Lung (tissue), 12 donors: ENCODE data around the gene WDR90. TPM values are rescaled to one million over a fixed set of nuclear protein-coding genes. Genes with fewer than 3 reads are reported as not detected.

Experiments used
- ATAC-seq: fragments of 200-7000 bp; cut with Tn5 transposase; one replicate; pipeline ENCODE4 v1.9.1; 2020; ENCODE audit warnings: moderate number of reproducible peaks; ENCODE audit not compliant: insufficient read depth, low FRiP score
- DNase-seq, 3 donors: peaks; one replicate each; pipeline ENCODE4 v3.0.0-alpha.2; 2013 to 2017
- H3K27ac ChIP-seq, 2 donors: one replicate each; pipeline ENCODE4 v1.5.1; 2013; ENCODE audit warnings: mild to moderate bottlenecking in 2 of 2, moderate library complexity in 2 of 2, control low read depth in 1 of 2, inconsistent platforms in 1 of 2, low read depth in 1 of 2, low read length in 1 of 2
- H3K27me3 ChIP-seq, 3 donors: one replicate each; pipeline ENCODE4 v1.5.1; 2013; ENCODE audit warnings: low read length in 2 of 3; ENCODE audit not compliant: control insufficient read depth in 3 of 3, insufficient read depth in 3 of 3
- H3K36me3 ChIP-seq, 4 donors: one replicate each; pipeline ENCODE4 v1.5.1; 2013; ENCODE audit warnings: low read length in 4 of 4, mild to moderate bottlenecking in 1 of 4, moderate library complexity in 1 of 4; ENCODE audit not compliant: control insufficient read depth in 4 of 4, insufficient read depth in 4 of 4
- H3K4me1 ChIP-seq, 5 donors: one replicate each; pipeline ENCODE4 v1.5.1; 2013; ENCODE audit warnings: low read length in 5 of 5, mild to moderate bottlenecking in 2 of 5, moderate library complexity in 1 of 5; ENCODE audit not compliant: control insufficient read depth in 5 of 5, insufficient read depth in 5 of 5
- H3K4me3 ChIP-seq: one replicate; pipeline ENCODE4 v1.5.1; 2013; ENCODE audit warnings: mild to moderate bottlenecking, control low read depth, moderate library complexity
- H3K9ac ChIP-seq, 2 donors: one replicate each; pipeline ENCODE4 v1.5.1; 2013; ENCODE audit warnings: low read length in 2 of 2, control low read depth in 1 of 2; ENCODE audit not compliant: insufficient read depth in 1 of 2
- H3K9me3 ChIP-seq, 4 donors: one replicate each; pipeline ENCODE4 v1.5.1; 2013; ENCODE audit warnings: low read length in 3 of 4, mild to moderate bottlenecking in 1 of 4, moderate library complexity in 1 of 4; ENCODE audit not compliant: control insufficient read depth in 4 of 4, insufficient read depth in 3 of 4
- CTCF ChIP-seq: IDR thresholded peaks from 2 replicates; pipeline ENCODE4 v1.5.1; 2012; ENCODE audit warnings: mild to moderate bottlenecking; ENCODE audit errors: control extremely low read depth, extremely low read depth
- WGBS, 2 donors: extraction: QIAGEN DNeasy Blood & Tissue Kit; methylation state at CpG; one replicate each; pipeline ENCODE4 v1.1.7; 2013; 5-methylcytosine and 5-hydroxymethylcytosine counted together
- polyA plus RNA-seq, 2 donors: library from polyadenylated mRNA; stranded (reverse); fragments of 200-250 nt; gene quantifications; one replicate each; pipeline ENCODE4 v1.2.1, GENCODE V29; 2013
- total RNA-seq, 2 donors: library from RNA; depleted of rRNA in 1 of 2; stranded (reverse); fragments of >200 nt in 1 of 2; gene quantifications; one replicate each; pipeline ENCODE4 v1.2.1, GENCODE V29; 2014 to 2021
- donor health status: control.
- donor health status: control.
- donor health status: Bipolar disorder and iron deficiency.
- donor health status: healthy.
- donor health status: DM: yes; HTN: yes; CAD: no.

WDR90 gene
- total and polyA plus RNA-seq, 4 donors: 18.6 to 74.2 (median 27.9) TPM

GRCh38 chr16:716768-717325 is 67.7 kb downstream of the WDR90 start:
- H3K36me3 ChIP-seq: no peaks in the 10 kb centered on the region
- no peak for ATAC-seq
- WGBS, 2 donors: 89 to 91% methylated on average over 29 of the region's 29 CpGs
- H3K27ac ChIP-seq: no peak overlapping the region
- TF ChIP-seq CTCF: no peak
- peaks cover 0 to 9% (median 0%) of the 10 kb centered on the region in 3 donors for H3K27me3 ChIP-seq
- H3K9me3 ChIP-seq: no peaks in the 10 kb centered on the region
- H3K4me1 ChIP-seq: peaks cover 0 to 30% (median 13%) of the 10 kb centered on the region in 5 donors
- DNase-seq: no peak
- no peak overlapping the region for H3K9ac ChIP-seq
- no peak overlapping the region for H3K4me3 ChIP-seq

Other genes starting within 250 kb of the WDR90 start
- 10 to 100 TPM in 1 of 2 donors, 1 to 10 TPM in 1; 5.2 to 18.3 TPM for gene DECR2, start 247.5 kb upstream of the WDR90 start, total RNA-seq
- gene DECR2, start 247.5 kb upstream of the WDR90 start, polyA plus RNA-seq: 10 to 100 TPM; 13.3 to 18.1 TPM
- gene RAB11FIP3, start 223.7 kb upstream of the WDR90 start, total RNA-seq: 10 to 100 TPM; 20.8 to 38.3 TPM
- gene RAB11FIP3, start 223.7 kb upstream of the WDR90 start, polyA plus RNA-seq: 10 to 100 TPM; 20.7 to 22.2 TPM
- gene CAPN15, start 121.7 kb upstream of the WDR90 start, total RNA-seq: 10 to 100 TPM; 14.4 to 64.1 TPM
- gene CAPN15, start 121.7 kb upstream of the WDR90 start, polyA plus RNA-seq: 10 to 100 TPM; 37.2 to 40.6 TPM
- not detected for gene PRR35, start 89.0 kb upstream of the WDR90 start, total RNA-seq
- not detected for gene PRR35, start 89.0 kb upstream of the WDR90 start, polyA plus RNA-seq
- 1 to 10 TPM; 7.0 to 8.6 TPM for gene NHLRC4, start 82.4 kb upstream of the WDR90 start, total RNA-seq
- gene NHLRC4, start 82.4 kb upstream of the WDR90 start, polyA plus RNA-seq: 1 to 10 TPM; 2.3 to 4.5 TPM
- gene PIGQ, start 79.4 kb upstream of the WDR90 start, total RNA-seq: 10 to 100 TPM; 34.9 to 81.2 TPM
- 10 to 100 TPM; 41.5 to 98.2 TPM for gene PIGQ, start 79.4 kb upstream of the WDR90 start, polyA plus RNA-seq
- gene RAB40C, start 59.3 kb upstream of the WDR90 start, total RNA-seq: 10 to 100 TPM; 25.1 to 58.9 TPM
- gene RAB40C, start 59.3 kb upstream of the WDR90 start, polyA plus RNA-seq: 10 to 100 TPM; 34.0 to 53.8 TPM
- 1 to 10 TPM in 1 of 2 donors, under 1 TPM in 1; 0.31 to 2.5 TPM for gene WFIKKN1, start 18.4 kb upstream of the WDR90 start, total RNA-seq
- gene WFIKKN1, start 18.4 kb upstream of the WDR90 start, polyA plus RNA-seq: under 1 TPM; 0.44 to 0.79 TPM
- gene METTL26, start 13.1 kb upstream of the WDR90 start, total RNA-seq: 10 to 100 TPM; 36.1 to 89.8 TPM
- 100 to 1,000 TPM; 138 to 200 TPM for gene METTL26, start 13.1 kb upstream of the WDR90 start, polyA plus RNA-seq
- 10 to 100 TPM in 1 of 2 donors, 1 to 10 TPM in 1; 9.1 to 61.6 TPM for gene MCRIP2, start 7.5 kb upstream of the WDR90 start, total RNA-seq
- gene MCRIP2, start 7.5 kb upstream of the WDR90 start, polyA plus RNA-seq: 100 to 1,000 TPM in 1 of 2 donors, 10 to 100 TPM in 1; 45.0 to 109 TPM
- 100 to 1,000 TPM in 1 of 2 donors, 10 to 100 TPM in 1; 40.5 to 121 TPM for gene RHOT2, start 18.8 kb downstream of the WDR90 start, total RNA-seq
- 100 to 1,000 TPM; 111 to 119 TPM for gene RHOT2, start 18.8 kb downstream of the WDR90 start, polyA plus RNA-seq
- 1 to 10 TPM in 1 of 2 donors, under 1 TPM in 1; 0.91 to 5.4 TPM for gene RHBDL1, start 26.3 kb downstream of the WDR90 start, total RNA-seq
- gene RHBDL1, start 26.3 kb downstream of the WDR90 start, polyA plus RNA-seq: 1 to 10 TPM in 1 of 2 donors, under 1 TPM in 1; 0.98 to 2.2 TPM
- gene STUB1, start 31.0 kb downstream of the WDR90 start, total RNA-seq: 100 to 1,000 TPM in 1 of 2 donors, 10 to 100 TPM in 1; 58.8 to 131 TPM
- 100 to 1,000 TPM; 113 to 131 TPM for gene STUB1, start 31.0 kb downstream of the WDR90 start, polyA plus RNA-seq
- gene JMJD8, start 35.0 kb downstream of the WDR90 start, total RNA-seq: 10 to 100 TPM; 32.5 to 90.3 TPM
- gene JMJD8, start 35.0 kb downstream of the WDR90 start, polyA plus RNA-seq: 10 to 100 TPM; 48.4 to 67.5 TPM
- gene WDR24, start 41.0 kb downstream of the WDR90 start, total RNA-seq: 10 to 100 TPM in 1 of 2 donors, 1 to 10 TPM in 1; 8.1 to 16.3 TPM
- 1 to 10 TPM; 8.1 to 9.8 TPM for gene WDR24, start 41.0 kb downstream of the WDR90 start, polyA plus RNA-seq
- 1 to 10 TPM in 1 of 2 donors, under 1 TPM in 1; 0.14 to 7.4 TPM for gene FBXL16, start 56.4 kb downstream of the WDR90 start, total RNA-seq
- 1 to 10 TPM in 1 of 2 donors, under 1 TPM in 1; 0.93 to 5.0 TPM for gene FBXL16, start 56.4 kb downstream of the WDR90 start, polyA plus RNA-seq
- 10 to 100 TPM; 10.9 to 67.3 TPM for gene METRN, start 65.8 kb downstream of the WDR90 start, total RNA-seq
- gene METRN, start 65.8 kb downstream of the WDR90 start, polyA plus RNA-seq: 10 to 100 TPM; 30.3 to 52.7 TPM
- gene ANTKMT, start 71.8 kb downstream of the WDR90 start, total RNA-seq: 10 to 100 TPM in 1 of 2 donors, 1 to 10 TPM in 1; 9.2 to 65.7 TPM
- 10 to 100 TPM; 35.5 to 56.3 TPM for gene ANTKMT, start 71.8 kb downstream of the WDR90 start, polyA plus RNA-seq
- gene CCDC78, start 77.1 kb downstream of the WDR90 start, total RNA-seq: 10 to 100 TPM; 35.7 to 71.6 TPM
- 10 to 100 TPM; 25.6 to 38.3 TPM for gene CCDC78, start 77.1 kb downstream of the WDR90 start, polyA plus RNA-seq
- 10 to 100 TPM in 1 of 2 donors, 1 to 10 TPM in 1; 4.1 to 26.7 TPM for gene HAGHL, start 77.7 kb downstream of the WDR90 start, total RNA-seq
- 10 to 100 TPM; 13.0 to 13.1 TPM for gene HAGHL, start 77.7 kb downstream of the WDR90 start, polyA plus RNA-seq
- 10 to 100 TPM; 31.2 to 40.6 TPM for gene CIAO3, start 91.6 kb downstream of the WDR90 start, total RNA-seq
- 10 to 100 TPM; 21.0 to 30.2 TPM for gene CIAO3, start 91.6 kb downstream of the WDR90 start, polyA plus RNA-seq
- 100 to 1,000 TPM in 1 of 2 donors, 10 to 100 TPM in 1; 98.8 to 155 TPM for gene MSLN, start 111.4 kb downstream of the WDR90 start, total RNA-seq
- gene MSLN, start 111.4 kb downstream of the WDR90 start, polyA plus RNA-seq: 100 to 1,000 TPM; 116 to 125 TPM
- gene RPUSD1, start 139.0 kb downstream of the WDR90 start, total RNA-seq: 10 to 100 TPM in 1 of 2 donors, 1 to 10 TPM in 1; 8.2 to 25.2 TPM
- gene RPUSD1, start 139.0 kb downstream of the WDR90 start, polyA plus RNA-seq: 10 to 100 TPM; 21.8 to 25.6 TPM
- 10 to 100 TPM; 13.3 to 16.5 TPM for gene CHTF18, start 139.3 kb downstream of the WDR90 start, total RNA-seq
- gene CHTF18, start 139.3 kb downstream of the WDR90 start, polyA plus RNA-seq: 10 to 100 TPM in 1 of 2 donors, 1 to 10 TPM in 1; 7.5 to 17.4 TPM
- gene GNG13, start 151.4 kb downstream of the WDR90 start, total RNA-seq: not detected
- gene GNG13, start 151.4 kb downstream of the WDR90 start, polyA plus RNA-seq: not detected